ENCODE measurements around the gene PDE1A.

The PDE1A gene

GRCh38 chr2:182164686-182165085 lies 262.1 kb downstream of the PDE1A start:
- no peak for DNase-seq (ENCODE audit: low read depth in 1 of 2, low spot score in 1 of 2)
- Histone ChIP-seq H3K4me3 (replicated peaks; ENCODE audit: insufficient read depth, low read length) (no peak overlapping the region), H3K27me3 (ENCODE audit: insufficient read depth, poor library complexity, severe bottlenecking) (no peaks in the 10 kb centered on the region), H3K27ac (replicated peaks) (no peak overlapping the region)
- TF ChIP-seq SPI1 (IDR thresholded peaks at IDR 0.05; ENCODE audit: borderline replicate concordance, low read depth), result no peak
- no peak for TF ChIP-seq GABPA (IDR thresholded peaks at IDR 0.05; ENCODE audit: low read depth)
- no peak for TF ChIP-seq POLR2AphosphoS5 (IDR thresholded peaks at IDR 0.05; ENCODE audit: low read depth)
- TF ChIP-seq REST (IDR thresholded peaks at IDR 0.05; ENCODE audit: insufficient replicate concordance, low read depth), result no peak
- TF ChIP-seq CTCF (IDR thresholded peaks at IDR 0.05; ENCODE audit: insufficient read depth, low read length), result no peak

GRCh38 chr2:182163878-182164277 lies 263.0 kb downstream of the PDE1A start:
- no peak for DNase-seq (ENCODE audit: low read depth in 1 of 2, low spot score in 1 of 2)
- TF ChIP-seq GABPA (IDR thresholded peaks at IDR 0.05; ENCODE audit: low read depth) (no peak), POLR2AphosphoS5 (IDR thresholded peaks at IDR 0.05; ENCODE audit: low read depth) (no peak), CTCF (IDR thresholded peaks at IDR 0.05; ENCODE audit: insufficient read depth, low read length) (no peak)
- H3K4me3 ChIP-seq (replicated peaks; ENCODE audit: insufficient read depth, low read length), result no peak overlapping the region
- no peak overlapping the region for H3K27ac ChIP-seq (replicated peaks)
- no peaks in the 10 kb centered on the region for H3K27me3 ChIP-seq (ENCODE audit: insufficient read depth, poor library complexity, severe bottlenecking)

GRCh38 chr2:182148344-182148743 lies 278.5 kb downstream of the PDE1A start:
- no peak overlapping the region for H3K27ac ChIP-seq (replicated peaks)
- no peaks in the 10 kb centered on the region for H3K27me3 ChIP-seq (ENCODE audit: insufficient read depth, poor library complexity, severe bottlenecking)
- H3K4me3 ChIP-seq (replicated peaks; ENCODE audit: insufficient read depth, low read length), result no peak overlapping the region
- DNase-seq (ENCODE audit: low read depth in 1 of 2, low spot score in 1 of 2), result no peak
- TF ChIP-seq REST (IDR thresholded peaks at IDR 0.05; ENCODE audit: insufficient replicate concordance, low read depth), result no peak
- no peak for TF ChIP-seq SPI1 (IDR thresholded peaks at IDR 0.05; ENCODE audit: borderline replicate concordance, low read depth)
- no peak for TF ChIP-seq POLR2AphosphoS5 (IDR thresholded peaks at IDR 0.05; ENCODE audit: low read depth)
- TF ChIP-seq GABPA (IDR thresholded peaks at IDR 0.05; ENCODE audit: low read depth), result no peak
- TF ChIP-seq CTCF (IDR thresholded peaks at IDR 0.05; ENCODE audit: insufficient read depth, low read length), result no peak

GRCh38 chr2:182144776-182145165 lies 282.1 kb downstream of the PDE1A start:
- Histone ChIP-seq H3K4me3 (replicated peaks; ENCODE audit: insufficient read depth, low read length) (no peak overlapping the region), H3K27ac (replicated peaks) (no peak overlapping the region), H3K27me3 (ENCODE audit: insufficient read depth, poor library complexity, severe bottlenecking) (peaks cover 4% of the 10 kb centered on the region)
- TF ChIP-seq REST (IDR thresholded peaks at IDR 0.05; ENCODE audit: insufficient replicate concordance, low read depth), result no peak
- no peak for TF ChIP-seq SPI1 (IDR thresholded peaks at IDR 0.05; ENCODE audit: borderline replicate concordance, low read depth)
- TF ChIP-seq POLR2AphosphoS5 (IDR thresholded peaks at IDR 0.05; ENCODE audit: low read depth), result no peak
- no peak for TF ChIP-seq CTCF (IDR thresholded peaks at IDR 0.05; ENCODE audit: insufficient read depth, low read length)
- TF ChIP-seq GABPA (IDR thresholded peaks at IDR 0.05; ENCODE audit: low read depth), result no peak
- DNase-seq (ENCODE audit: low read depth in 1 of 2, low spot score in 1 of 2), result no peak

Measured in HL-60 (cell line).